Epithelial cell of proximal tubule (primary cell): ENCODE measurements around the gene SLC10A3. TPM values are rescaled to one million over a fixed set of nuclear protein-coding genes. Genes with fewer than 3 reads are reported as not detected.
A peak's percentile ranks its signal among the peaks of the same experiment; 100 is the strongest.

Experiments used
- DNase-seq: peaks from one replicate; pipeline ENCODE4 v3.0.0-alpha.2; 2011; ENCODE audit warnings: low read depth
- H3K4me3 ChIP-seq: 2 replicates; pipeline ENCODE4 v1.5.1; 2011; ENCODE audit warnings: low read depth, mild to moderate bottlenecking, low read length
- total RNA-seq: library from RNA; depleted of rRNA; stranded (reverse); fragments of >200 nt; gene quantifications from 2 replicates; pipeline ENCODE4 v1.2.3, GENCODE V29; 2015
- TF ChIP-seq, protein P1 (sequence below): conservative IDR thresholded peaks from 2 replicates; pipeline ENCODE4 v1.5.1; 2012; ENCODE audit warnings: low read depth, mild to moderate bottlenecking, low read length

SLC10A3 gene
- total RNA-seq, 1 donor from 2014 or later = 29.1 TPM

DNA sequence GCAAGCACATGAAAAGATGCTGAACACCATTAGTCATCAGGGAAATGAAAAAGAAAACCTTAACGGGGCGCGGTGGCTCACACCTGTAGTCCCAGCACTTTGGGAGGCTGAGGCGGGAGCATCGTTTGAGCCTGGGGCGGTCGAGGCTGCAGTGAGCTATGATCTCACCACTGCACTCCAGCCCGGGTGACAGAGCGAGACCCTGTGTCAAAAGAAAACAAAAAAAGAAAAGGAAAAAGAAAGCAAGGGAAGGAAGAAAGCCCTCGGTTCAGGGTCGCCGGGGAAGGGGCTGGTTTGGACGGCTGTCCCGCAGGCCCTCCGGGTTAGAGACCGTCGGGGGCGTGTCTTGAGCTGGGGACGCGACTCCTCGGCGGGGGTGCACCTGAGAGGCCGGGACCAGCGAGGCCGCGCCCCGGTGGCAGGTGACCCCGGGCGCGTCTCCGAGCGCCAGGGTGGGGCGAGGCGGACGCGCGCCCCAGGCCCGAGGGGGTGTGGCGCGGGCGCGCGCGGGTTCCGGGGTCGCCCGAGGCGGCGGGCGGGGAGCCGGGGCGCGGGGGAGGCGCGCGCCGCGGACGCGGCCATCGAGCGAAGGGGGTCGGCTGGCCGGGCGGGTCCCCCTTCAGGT, 32.8 kb downstream of the SLC10A3 start:
- peak overlapping the region; percentile 71 for H3K4me3 ChIP-seq
- TF ChIP-seq, protein P1, sequence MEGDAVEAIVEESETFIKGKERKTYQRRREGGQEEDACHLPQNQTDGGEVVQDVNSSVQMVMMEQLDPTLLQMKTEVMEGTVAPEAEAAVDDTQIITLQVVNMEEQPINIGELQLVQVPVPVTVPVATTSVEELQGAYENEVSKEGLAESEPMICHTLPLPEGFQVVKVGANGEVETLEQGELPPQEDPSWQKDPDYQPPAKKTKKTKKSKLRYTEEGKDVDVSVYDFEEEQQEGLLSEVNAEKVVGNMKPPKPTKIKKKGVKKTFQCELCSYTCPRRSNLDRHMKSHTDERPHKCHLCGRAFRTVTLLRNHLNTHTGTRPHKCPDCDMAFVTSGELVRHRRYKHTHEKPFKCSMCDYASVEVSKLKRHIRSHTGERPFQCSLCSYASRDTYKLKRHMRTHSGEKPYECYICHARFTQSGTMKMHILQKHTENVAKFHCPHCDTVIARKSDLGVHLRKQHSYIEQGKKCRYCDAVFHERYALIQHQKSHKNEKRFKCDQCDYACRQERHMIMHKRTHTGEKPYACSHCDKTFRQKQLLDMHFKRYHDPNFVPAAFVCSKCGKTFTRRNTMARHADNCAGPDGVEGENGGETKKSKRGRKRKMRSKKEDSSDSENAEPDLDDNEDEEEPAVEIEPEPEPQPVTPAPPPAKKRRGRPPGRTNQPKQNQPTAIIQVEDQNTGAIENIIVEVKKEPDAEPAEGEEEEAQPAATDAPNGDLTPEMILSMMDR = no peak
- no peak for DNase-seq

DNA sequence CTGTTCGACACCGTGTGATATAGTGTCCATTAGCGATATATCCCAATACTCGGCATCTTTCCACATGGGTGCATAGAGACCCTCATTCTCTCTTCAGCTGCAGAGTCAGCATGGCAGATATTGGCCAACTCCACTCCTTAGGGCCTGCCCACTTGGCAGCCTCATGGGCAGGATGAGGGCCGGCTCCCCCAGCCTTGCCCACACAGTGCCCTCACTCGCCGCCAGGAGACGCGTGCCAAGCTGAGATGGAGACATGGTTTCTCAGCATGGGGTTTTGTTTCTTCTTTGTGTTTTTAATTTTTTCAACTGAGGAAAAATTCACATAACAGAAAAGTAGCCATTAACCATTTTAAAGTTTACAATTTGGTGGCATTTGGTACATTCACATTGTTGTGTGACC, 37.6 kb downstream of the SLC10A3 start:
- H3K4me3 ChIP-seq = no peak overlapping the region
- TF ChIP-seq, protein P1 = no peak
- DNase-seq = no peak

DNA sequence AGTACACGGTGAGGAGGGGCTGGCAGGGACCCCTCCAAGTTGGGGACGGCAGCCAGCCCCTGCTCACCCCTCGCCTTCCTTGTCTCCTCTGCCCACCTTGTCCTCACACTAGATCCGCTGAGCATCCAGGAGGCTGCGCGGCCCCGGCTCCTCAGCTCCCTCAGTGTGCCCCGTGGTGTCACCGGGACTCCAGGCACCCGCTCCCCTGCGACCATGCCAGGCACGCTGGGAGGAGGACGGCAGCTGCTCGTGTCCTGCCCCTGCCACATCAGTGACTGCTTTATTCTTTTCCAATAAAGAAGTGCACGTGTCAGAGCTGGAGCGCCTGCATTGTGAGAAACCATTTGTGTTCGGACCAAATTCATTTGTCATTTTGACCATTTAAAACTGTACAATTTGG, 40.1 kb downstream of the SLC10A3 start:
- TF ChIP-seq, protein P1 = no peak
- DNase-seq = no peak
- no peak overlapping the region for H3K4me3 ChIP-seq

DNA sequence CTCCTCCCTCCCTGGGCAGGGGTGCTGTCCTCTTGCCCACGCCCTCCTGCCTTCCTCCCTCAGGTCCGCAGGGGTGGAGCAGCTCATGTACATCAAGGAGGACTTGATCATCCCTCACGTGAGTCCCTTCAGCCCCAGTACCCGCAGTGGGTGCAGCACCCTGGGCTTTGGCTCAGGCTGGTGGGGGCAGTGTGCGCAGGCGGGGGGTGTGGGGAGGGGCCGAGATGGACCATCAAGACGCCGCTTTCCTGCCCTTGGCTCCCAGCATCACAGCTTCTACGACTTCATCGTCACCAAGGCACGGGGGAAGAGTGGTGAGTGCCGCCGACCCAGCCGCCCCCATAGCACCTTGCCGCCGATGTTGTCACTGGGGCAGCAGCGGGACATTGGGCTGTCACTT, 40.8 kb downstream of the SLC10A3 start:
- TF ChIP-seq, protein P1 = no peak
- no peak for DNase-seq
- no peak overlapping the region for H3K4me3 ChIP-seq

DNA sequence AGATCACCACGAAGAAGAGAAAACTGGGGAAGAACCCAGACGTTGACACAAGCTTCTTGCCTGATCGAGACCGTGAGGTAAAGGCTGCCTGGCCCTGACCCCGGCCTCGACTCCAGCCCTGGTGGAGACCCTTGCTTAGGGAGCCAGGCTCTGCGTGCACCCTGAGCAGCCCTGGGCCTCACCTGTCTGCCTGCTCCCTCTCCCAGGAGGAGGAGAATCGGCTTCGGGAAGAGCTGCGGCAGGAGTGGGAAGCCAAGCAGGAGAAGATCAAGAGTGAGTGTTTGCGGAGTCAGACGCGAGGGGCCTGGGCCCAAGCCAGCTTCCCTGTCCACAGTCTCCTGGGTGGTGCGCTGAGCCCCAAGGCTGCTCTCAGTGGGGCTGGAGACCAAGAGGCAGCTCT, 41.9 kb downstream of the SLC10A3 start:
- TF ChIP-seq, protein P1 = no peak
- DNase-seq = no peak
- H3K4me3 ChIP-seq = no peak overlapping the region

GRCh38 chrX:154446430-154446829, 44.0 kb downstream of the SLC10A3 start:
- no peak overlapping the region for H3K4me3 ChIP-seq
- no peak for DNase-seq
- TF ChIP-seq, protein P1 = no peak

DNA sequence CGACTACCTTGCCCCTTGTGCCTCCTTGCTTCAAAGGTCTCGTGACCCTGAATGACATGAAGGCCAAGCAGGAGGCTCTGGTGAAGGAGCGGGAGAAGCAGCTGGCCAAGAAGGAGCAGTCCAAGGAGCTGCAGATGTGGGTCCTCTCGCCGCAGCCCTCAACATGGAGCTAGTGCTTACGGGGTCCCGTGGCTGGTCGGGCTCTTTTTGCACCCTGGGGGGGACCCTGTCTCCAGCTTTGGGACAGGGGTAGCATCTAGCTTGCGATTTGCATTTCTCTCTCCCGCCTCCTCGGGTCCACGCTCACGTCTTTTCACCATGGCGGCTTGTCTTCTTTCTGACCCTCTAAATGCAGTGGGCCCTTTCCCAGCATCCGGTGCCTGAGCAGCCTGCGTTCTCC, 44.7 kb downstream of the SLC10A3 start:
- DNase-seq = no peak
- no peak overlapping the region for H3K4me3 ChIP-seq
- TF ChIP-seq, protein P1 = no peak
